GM10248 (cell line): Measurements from ENCODE around the gene LY6G5C.

Experiments
- CTCF ChIA-PET: fragments of 300-600 bp; sonication (Branson Sonifier 250); formaldehyde crosslinking; extraction: SDS; loops from one replicate; lab custom pipeline; 2021; ENCODE audit warnings: antibody characterized with exemption; lab: Yijun Ruan, JAX
- POLR2A ChIA-PET: fragments of 350-650 bp; sonication (Branson Sonifier 250); formaldehyde crosslinking; extraction: SDS; loops from one replicate; lab custom pipeline; 2020; ENCODE audit warnings: antibody characterized with exemption; lab: Yijun Ruan, JAX
- DNase-seq: peaks from one replicate; pipeline ENCODE4 v3.0.0; 2012; ENCODE audit errors: extremely low spot score
- CTCF ChIP-seq: IDR thresholded peaks from 2 replicates; pipeline ENCODE4 v1.5.1; 2012; ENCODE audit warnings: mild to moderate bottlenecking, low read depth; ENCODE audit errors: extremely low read depth, missing control alignments, control extremely low read depth

Gene LY6G5C

DNA sequence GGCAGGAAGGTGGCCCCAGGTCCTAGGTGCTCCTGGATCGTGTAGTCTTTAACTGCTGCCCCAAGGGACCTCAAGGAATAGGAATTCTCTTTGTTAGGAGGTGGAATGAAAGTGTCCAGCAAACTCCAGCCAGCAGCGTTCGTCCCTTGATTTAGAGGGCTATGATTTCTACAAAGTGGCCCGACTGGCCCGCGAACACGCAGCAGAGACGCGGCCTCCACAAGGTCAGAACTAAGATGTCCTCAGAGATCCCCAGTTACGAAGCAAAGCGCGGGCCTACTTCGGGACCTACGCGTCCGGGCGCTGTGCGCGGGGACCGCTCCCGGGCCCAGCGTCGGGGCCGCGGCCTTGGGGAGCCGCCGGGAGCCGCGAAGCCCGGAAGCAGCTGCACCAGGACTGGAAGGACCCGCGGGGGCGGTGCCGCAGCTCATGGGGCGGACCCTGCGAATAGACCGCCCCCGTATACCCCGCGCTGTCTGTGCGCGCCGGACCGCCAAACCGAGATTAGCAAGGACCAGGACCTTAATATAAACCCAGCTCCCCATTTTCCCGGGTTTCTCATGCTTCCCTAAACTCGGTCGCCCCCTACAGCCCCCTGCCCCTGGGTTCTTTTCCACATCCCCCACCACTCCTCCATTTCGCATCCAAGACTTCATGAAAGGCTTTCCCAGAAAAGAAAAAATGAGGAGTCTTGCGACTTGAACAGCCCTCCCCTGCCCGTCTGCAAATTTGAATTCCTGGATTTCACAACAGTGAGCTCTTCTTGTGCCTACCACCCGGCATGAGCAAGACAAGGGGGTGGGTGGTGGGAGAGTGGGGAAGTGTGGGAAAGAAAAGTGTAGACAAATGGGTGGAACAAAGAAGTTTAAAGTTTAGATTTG lies 20.2 kb downstream of the LY6G5C start, which contains the start of gene C6orf47:
Gene C6orf47 (minus strand): TSS at position 398 of the 881 bp plus-strand sequence. CDS start 831 bp downstream, outside the sequence.
- peak; percentile 86 for DNase-seq
- no peak for TF ChIP-seq CTCF
- CTCF ChIA-PET = interaction anchor here (0.8 to 4.2 kb wide), 6 partner anchors 8 to 228 kb away, joined by 3 to 27 read pairs (median 4); partner anchors contain the start of genes BAG6 and MSH5
- POLR2A ChIA-PET = interaction anchor here (0.6 to 1.0 kb wide), 5 partner anchors 8 to 755 kb away, joined by 3 to 6 read pairs (median 3); partner anchors contain the start of genes BAG6, HSPA1A, HSPA1B and HSPA1L

DNA sequence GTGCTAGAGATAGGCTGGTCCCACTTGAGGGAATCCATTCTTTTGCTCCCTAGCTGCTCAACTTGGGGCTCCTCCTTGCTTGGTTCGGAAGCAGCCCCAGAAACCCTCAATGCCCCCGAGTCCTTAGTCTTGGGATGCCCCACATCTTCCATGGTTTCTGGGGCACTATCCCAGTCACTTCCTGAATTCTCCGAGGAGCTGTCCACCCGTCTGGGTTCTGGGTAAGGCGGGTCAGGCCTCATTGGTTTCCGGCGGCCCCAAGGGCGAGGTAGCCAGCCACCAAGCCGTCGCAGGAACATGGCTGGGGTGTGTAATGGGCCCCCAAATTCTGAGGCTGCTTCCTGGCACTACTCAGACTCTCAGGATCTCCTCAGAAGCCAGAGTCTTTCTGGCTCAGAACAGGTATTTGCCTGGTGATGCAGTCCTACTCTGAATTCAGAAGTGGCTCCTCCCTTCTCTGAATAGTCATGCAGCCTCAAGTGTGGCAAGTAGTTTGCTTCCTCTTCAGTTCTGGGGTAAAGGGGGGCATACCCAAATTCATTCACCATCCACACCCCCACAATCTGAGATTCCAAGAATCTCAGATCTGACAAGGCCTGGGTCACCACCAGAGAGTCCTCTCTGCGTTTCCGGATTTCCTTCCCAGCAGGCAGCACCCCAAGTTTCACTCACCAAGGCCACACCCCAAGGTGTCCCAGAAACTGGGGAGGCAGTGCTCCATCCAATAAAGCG lies 21.1 kb downstream of the LY6G5C start:
- CTCF ChIA-PET = interaction anchor here (0.8 to 1.7 kb wide), 2 partner anchors 63 to 71 kb away, joined by 3 read pairs; no protein-coding TSS in a partner anchor

DNA sequence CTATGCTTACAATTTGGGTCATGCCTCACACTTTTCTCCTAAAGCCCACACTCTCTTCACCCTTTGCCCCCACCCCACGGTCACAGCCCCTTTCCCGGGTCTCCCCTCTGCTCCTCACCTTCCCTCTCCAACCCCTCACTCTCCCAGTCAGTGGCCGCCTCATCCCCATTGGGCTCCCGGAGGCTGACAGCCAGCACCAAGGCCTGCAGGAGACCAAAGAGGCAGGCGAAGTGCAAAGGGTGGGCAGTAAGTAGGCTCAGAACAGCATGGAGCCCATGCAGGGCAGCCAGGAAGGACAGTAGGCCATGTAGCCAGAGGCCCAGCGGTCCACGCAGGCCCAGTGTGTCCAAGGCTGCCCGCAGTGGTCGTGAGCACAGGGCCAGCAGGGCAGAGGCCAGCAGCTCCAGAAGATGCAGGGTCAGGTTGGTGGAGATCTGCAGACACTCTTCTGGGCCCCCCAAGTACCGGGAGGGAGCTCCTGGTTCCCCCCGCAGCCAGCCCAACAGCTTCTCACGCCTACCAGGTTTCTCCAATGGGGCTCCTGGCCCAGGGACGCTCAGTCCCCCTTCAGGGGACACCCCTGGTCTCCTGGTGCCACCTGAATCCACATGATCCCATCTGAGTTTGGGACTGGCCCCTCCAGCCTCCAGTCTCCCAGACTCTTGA lies 21.8 kb downstream of the LY6G5C start:
- ChIA-PET CTCF (no interaction called here), POLR2A (no interaction called here)
- no peak for DNase-seq
- no peak for TF ChIP-seq CTCF

More for the DNA sequence above, 21.1 kb downstream of the LY6G5C start:
- no peak for DNase-seq
- POLR2A ChIA-PET = interaction anchor here (0.7 to 1.0 kb wide), 3 partner anchors 7 to 168 kb away, joined by 3 to 6 read pairs (median 3); partner anchors contain the start of genes BAG6 and HSPA1B
- no peak for TF ChIP-seq CTCF

GRCh38 chr6:31658158-31658688 lies 22.6 kb downstream of the LY6G5C start:
- ChIA-PET POLR2A (no interaction called here), CTCF (interaction anchor here (0.9 to 1.6 kb wide), 2 partner anchors 60 to 65 kb away, joined by 3 to 5 read pairs; partner anchors contain the start of gene NCR3)
- no peak for DNase-seq
- TF ChIP-seq CTCF = no peak

DNA sequence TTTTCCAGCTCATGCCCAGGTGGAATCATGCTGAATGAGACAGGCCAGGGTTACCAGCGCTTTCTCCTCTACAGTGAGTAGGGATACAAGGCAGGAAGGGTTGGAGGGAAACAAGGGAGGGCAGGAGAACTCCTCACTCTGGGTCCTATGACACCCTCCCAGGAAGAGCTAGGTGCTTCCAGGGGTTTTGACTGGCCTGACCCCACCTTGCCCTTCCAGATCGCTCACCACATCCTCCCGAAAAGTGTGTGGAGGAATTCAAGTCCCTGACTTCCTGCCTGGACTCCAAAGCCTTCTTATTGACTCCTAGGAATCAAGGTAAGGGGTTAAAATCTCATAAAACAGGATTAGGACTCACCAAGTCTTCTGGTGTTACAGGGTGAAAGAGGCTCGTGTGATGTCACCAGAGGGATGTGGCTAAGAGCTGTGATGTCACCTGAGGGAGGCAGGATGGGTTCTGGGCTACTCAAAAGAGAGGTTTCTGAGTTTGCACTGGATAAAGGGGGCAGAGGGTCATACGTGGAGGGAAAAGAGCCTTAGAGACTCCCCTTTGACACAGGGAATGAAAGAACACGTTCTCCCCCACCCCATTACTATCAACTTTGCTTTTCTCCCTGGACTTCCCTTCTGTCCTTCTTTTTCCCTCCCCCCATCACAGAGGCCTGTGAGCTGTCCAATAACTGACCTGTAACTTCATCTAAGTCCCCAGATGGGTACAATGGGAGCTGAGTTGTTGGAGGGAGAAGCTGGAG lies 23.3 kb downstream of the LY6G5C start:
- no peak for DNase-seq
- ChIA-PET POLR2A (no interaction called here), CTCF (interaction anchor here (0.9 to 1.6 kb wide), 2 partner anchors 60 to 64 kb away, joined by 3 to 5 read pairs; partner anchors contain the start of gene NCR3)
- TF ChIP-seq CTCF = no peak
